ENCODE data around the gene SORBS2. TPM values are rescaled to one million over a fixed set of nuclear protein-coding genes. Genes with fewer than 3 reads are reported as not detected.

Gene SORBS2
- total and polyA plus RNA-seq, 3 donors from 2014 or later = 20.2 to 47.7 (median 26.0) TPM

DNA sequence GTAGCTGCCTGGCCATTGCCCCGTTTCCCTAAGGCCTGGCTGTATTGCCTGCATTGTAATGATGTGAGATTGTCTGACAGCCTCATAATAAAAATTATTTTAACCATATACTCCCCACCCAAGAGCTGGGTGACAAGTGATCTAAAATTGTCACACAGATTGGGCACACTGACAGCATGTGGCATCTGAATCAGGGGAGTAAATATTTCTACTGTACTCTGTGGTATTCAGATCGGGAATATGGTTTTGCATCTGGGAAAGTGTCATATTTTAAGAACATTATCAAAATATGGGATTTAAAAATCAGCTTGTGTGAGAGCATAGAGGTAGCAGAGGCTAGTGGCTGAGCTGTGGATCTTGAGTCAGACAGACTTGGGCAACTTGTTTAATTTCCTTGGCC, 140.9 kb downstream of the SORBS2 start:
- Histone ChIP-seq H3K4me3 (no peak overlapping the region), H3K36me3 (ENCODE audit: low read depth, missing control alignments) (no peaks in the 10 kb centered on the region), H3K27ac (no peak overlapping the region), H3K4me1 (no peaks in the 10 kb centered on the region), H3K27me3 (no peaks in the 10 kb centered on the region), H3K9me3 (no peaks in the 10 kb centered on the region)
- no peak for TF ChIP-seq POLR2A (IDR thresholded peaks at IDR 0.05)
- TF ChIP-seq, protein P1, sequence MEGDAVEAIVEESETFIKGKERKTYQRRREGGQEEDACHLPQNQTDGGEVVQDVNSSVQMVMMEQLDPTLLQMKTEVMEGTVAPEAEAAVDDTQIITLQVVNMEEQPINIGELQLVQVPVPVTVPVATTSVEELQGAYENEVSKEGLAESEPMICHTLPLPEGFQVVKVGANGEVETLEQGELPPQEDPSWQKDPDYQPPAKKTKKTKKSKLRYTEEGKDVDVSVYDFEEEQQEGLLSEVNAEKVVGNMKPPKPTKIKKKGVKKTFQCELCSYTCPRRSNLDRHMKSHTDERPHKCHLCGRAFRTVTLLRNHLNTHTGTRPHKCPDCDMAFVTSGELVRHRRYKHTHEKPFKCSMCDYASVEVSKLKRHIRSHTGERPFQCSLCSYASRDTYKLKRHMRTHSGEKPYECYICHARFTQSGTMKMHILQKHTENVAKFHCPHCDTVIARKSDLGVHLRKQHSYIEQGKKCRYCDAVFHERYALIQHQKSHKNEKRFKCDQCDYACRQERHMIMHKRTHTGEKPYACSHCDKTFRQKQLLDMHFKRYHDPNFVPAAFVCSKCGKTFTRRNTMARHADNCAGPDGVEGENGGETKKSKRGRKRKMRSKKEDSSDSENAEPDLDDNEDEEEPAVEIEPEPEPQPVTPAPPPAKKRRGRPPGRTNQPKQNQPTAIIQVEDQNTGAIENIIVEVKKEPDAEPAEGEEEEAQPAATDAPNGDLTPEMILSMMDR (IDR thresholded peaks at IDR 0.05) = no peak
- no peak for DNase-seq
- intact Hi-C loops (cut with DNase I; ENCODE audit: low total_unique reads) = no loop called here
- WGBS, 2 donors = 88 to 93% methylated on average over 2 of the region's 2 CpGs

DNA sequence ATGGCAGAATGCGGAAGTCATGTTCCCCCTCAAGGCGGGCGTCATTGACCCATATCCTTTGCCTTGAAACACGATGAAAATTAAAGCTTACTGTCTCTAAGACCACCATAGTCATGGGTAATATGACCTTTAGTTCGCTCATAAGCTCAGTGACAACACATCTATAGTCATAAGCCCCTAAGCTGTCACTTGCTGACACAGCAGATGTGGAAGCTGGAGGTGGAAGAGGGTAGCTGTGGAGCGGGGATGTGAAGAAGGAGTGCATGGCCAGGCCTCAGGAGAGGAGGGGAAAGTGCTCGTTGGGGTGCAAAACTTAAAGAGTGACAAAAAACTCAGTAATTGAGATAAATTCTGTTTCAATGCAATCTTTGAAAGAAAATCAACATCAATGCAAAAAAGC, 142.7 kb downstream of the SORBS2 start:
- TF ChIP-seq, protein P1 (IDR thresholded peaks at IDR 0.05) = no peak
- no peak for TF ChIP-seq POLR2A (IDR thresholded peaks at IDR 0.05)
- Histone ChIP-seq H3K27ac (no peak overlapping the region), H3K4me1 (no peaks in the 10 kb centered on the region), H3K36me3 (ENCODE audit: low read depth, missing control alignments) (no peaks in the 10 kb centered on the region), H3K4me3 (no peak overlapping the region), H3K9me3 (no peaks in the 10 kb centered on the region), H3K27me3 (no peaks in the 10 kb centered on the region)
- DNase-seq = no peak
- WGBS, 2 donors = 89 to 95% methylated on average over 7 of the region's 7 CpGs
- intact Hi-C loops (cut with DNase I; ENCODE audit: low total_unique reads) = no loop called here

DNA sequence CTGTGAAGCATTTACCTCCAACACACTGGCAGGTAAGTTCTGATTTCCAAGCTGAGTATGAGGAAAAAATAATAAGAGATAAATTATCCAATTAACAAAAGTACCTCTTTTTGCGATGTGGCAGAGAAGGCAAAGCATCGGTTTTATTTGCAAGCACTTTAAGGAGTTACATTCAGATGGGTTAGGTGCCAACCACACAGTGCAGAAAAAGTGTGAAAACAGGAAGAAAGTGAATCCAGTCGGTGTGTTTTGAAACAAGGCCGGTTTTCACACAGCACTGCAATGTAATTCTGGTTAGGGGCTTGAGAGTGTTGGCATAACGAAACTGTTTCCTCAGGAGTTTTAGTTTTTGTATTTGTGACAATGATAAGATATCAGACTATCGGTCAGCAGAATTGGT, 145.8 kb downstream of the SORBS2 start:
- 63 to 65% methylated on average over 6 of the region's 6 CpGs for WGBS, 2 donors
- Histone ChIP-seq H3K4me1 (no peaks in the 10 kb centered on the region), H3K9me3 (no peaks in the 10 kb centered on the region), H3K4me3 (no peak overlapping the region), H3K27ac (no peak overlapping the region), H3K27me3 (no peaks in the 10 kb centered on the region), H3K36me3 (ENCODE audit: low read depth, missing control alignments) (no peaks in the 10 kb centered on the region)
- DNase-seq = no peak
- intact Hi-C loops (cut with DNase I; ENCODE audit: low total_unique reads) = no loop called here
- TF ChIP-seq POLR2A (IDR thresholded peaks at IDR 0.05) = no peak
- TF ChIP-seq, protein P1 (IDR thresholded peaks at IDR 0.05) = no peak

DNA sequence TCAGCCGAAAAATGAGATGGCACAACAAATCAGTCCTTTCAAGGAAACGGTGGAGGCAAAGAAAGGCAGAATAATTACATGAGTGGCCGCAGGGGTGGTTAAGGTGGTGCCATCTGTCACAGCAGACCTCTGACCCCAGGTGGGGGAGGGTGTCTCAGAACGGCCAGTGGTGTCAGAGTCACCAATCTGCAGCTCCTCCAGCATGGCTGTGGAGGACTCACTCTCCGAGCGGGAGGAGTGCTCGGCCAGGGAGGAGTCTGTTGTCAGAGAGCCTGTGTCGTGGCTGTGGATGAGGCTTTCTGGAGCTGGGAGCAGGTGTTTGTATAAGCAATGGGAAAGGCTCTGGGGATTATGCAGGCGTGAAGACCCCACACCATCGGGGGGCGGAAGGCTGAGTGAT, 146.3 kb downstream of the SORBS2 start:
- H3K4me3 ChIP-seq = no peak overlapping the region
- H3K27me3 ChIP-seq = no peaks in the 10 kb centered on the region
- H3K4me1 ChIP-seq = no peaks in the 10 kb centered on the region
- TF ChIP-seq, protein P1 (IDR thresholded peaks at IDR 0.05) = no peak
- TF ChIP-seq POLR2A (IDR thresholded peaks at IDR 0.05) = no peak
- H3K9me3 ChIP-seq = no peaks in the 10 kb centered on the region
- no peak for DNase-seq
- H3K36me3 ChIP-seq (ENCODE audit: low read depth, missing control alignments) = no peaks in the 10 kb centered on the region
- WGBS, 2 donors = 68 to 70% methylated on average over 10 to 11 of the region's 11 CpGs
- H3K27ac ChIP-seq = no peak overlapping the region
- intact Hi-C loops (cut with DNase I; ENCODE audit: low total_unique reads) = no loop called here

DNA sequence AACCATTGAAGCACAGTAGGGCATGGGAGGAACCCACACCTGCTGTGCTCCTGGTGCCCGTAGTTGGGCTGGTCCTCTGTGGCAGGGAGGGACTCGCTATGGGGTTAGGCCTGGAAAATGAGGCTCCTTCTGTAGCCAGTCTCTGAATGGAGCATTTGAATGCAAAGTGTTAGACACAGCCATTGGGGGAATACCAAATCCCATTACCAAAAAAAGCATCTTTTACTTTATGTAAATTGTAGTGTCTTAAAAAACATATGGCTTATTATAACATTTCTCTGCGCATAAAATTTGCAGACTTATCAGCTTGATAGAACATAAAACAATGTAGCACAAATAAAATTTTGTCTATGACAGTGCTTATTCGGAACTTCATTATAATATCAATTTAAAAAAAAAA, 147.5 kb downstream of the SORBS2 start:
- H3K9me3 ChIP-seq = no peaks in the 10 kb centered on the region
- no peak for DNase-seq
- no peaks in the 10 kb centered on the region for H3K36me3 ChIP-seq (ENCODE audit: low read depth, missing control alignments)
- no peaks in the 10 kb centered on the region for H3K27me3 ChIP-seq
- TF ChIP-seq, protein P1 (IDR thresholded peaks at IDR 0.05) = no peak
- TF ChIP-seq POLR2A (IDR thresholded peaks at IDR 0.05) = no peak
- intact Hi-C loops (cut with DNase I; ENCODE audit: low total_unique reads) = no loop called here
- no peak overlapping the region for H3K4me3 ChIP-seq
- 80 to 96% methylated on average over 4 of the region's 4 CpGs for WGBS, 2 donors
- no peak overlapping the region for H3K27ac ChIP-seq
- H3K4me1 ChIP-seq = no peaks in the 10 kb centered on the region

All from testis (tissue), 3 donors.